Activated CD8-positive, alpha-beta memory T cell treated with anti-CD3 and anti-CD28 coated beads for 36 hours (primary cell): ENCODE measurements around the gene PPIP5K2. TPM values are rescaled to one million over a fixed set of nuclear protein-coding genes. Genes with fewer than 3 reads are reported as not detected.

Experiments used
- CTCF ChIA-PET: fragments of 350-600 bp; sonication (Branson Sonifier 250); formaldehyde crosslinking; loops from one replicate; lab custom pipeline; 2021; ENCODE audit warnings: antibody characterized with exemption; lab: Charles Lee
- POLR2A ChIA-PET: fragments of 350-600 bp; sonication (Branson Sonifier 250); formaldehyde crosslinking; loops from one replicate; lab custom pipeline; 2021; ENCODE audit warnings: antibody characterized with exemption; lab: Charles Lee
- total RNA-seq, 2 experiments: library from RNA; stranded (reverse); gene quantifications; one replicate each; pipeline ENCODE4 v1.2.3, GENCODE V29; 2021

The PPIP5K2 gene
- total RNA-seq, 2 experiments from 2014 or later: 65.9 to 72.4 TPM

DNA sequence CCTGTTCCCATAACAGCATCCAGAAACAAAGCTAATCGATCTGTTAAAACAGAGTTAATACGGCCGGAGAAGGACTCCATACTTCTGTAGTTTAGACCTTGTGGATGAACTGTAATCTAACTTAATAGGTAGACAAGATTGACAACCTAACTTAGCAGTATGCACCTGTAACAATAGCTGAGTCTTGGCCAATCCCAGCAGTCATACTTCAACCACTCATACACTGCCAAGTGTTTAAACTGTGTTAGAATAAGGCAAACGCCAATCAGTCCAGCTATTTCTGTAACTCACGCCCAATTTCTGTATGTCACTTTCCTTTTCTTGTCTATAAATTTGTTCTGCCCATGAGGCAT lies 104.8 kb downstream of the PPIP5K2 start:
- CTCF ChIA-PET: interaction anchor here (0.8 to 2.0 kb wide), 4 partner anchors 12 to 47 kb away, joined by 3 to 6 read pairs (median 4); partner anchors contain the start of gene MACIR

DNA sequence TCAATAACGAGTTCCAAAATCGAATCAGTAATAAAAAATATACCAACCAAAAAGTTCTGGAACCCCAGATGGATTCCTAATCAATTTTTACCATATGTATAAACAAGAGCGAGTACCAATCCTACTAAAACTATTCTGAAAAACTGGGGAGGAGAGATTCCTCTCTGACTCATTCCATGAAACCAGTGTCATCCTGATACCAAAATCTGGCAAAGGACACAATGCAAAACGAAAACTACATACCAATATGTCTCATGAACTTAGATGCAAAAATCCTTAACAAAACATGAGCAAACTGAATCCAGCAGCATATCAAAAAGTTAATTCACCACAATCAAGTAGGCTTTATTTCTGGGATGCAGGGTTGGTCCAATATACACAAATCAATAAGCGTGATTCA lies 108.0 kb downstream of the PPIP5K2 start:
- ChIA-PET CTCF (no interaction called here), POLR2A (no interaction called here)

More for the DNA sequence above, 104.8 kb downstream of the PPIP5K2 start:
- POLR2A ChIA-PET: interaction anchor here (1.2 kb wide), 1 partner anchor 34 kb away, joined by 3 read pairs; no protein-coding TSS in a partner anchor

DNA sequence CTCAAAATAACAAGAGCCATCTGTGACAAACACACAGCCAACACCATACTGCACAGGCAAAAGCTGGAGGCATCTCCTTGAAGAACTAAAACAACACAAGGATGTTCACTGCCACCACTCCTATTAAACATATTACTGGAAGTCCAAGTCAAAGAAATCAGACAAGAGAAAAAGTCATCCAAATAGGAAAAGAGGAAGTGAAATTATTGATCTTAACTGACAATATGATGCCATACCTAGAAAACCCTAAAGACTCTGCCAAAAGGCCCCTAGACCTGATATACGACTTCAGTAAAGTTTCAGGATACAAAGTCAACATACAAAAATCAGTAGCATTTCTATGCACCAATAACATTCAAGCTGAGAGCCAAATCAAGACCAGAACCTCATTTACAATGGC lies 108.5 kb downstream of the PPIP5K2 start:
- ChIA-PET POLR2A (no interaction called here), CTCF (no interaction called here)

DNA sequence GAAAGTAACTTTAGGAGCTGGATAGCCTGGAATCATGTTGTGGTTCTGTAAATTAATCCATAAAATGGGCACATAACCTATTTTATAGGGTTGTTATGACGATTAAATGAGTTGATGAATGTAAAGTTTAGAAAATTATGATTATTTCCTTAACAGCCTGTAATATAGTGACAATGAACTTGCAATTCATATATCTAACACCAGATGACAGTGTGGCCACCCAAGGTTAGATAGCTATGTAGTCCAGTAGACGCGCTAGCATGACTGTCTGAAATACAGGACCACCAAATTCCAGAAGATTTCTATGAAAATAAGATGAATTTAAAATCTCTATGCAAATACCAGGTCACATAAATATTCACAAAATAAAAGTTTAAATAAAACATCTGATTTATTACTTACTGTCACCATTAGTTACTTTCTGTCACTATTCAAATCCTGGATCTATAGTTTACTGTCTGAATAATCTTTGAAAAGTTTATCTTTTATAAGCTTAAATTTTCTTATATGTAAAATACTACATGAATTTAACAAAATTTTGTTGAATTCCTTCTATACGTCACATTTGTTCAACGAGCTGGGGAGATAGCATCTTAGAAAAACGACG lies 112.4 kb downstream of the PPIP5K2 start:
- POLR2A ChIA-PET: interaction anchor here (0.6 kb wide), 1 partner anchor 306 kb away, joined by 10 read pairs; no protein-coding TSS in a partner anchor
- CTCF ChIA-PET: interaction anchor here (1.0 to 1.6 kb wide), 5 partner anchors 26 to 243 kb away, joined by 3 to 4 read pairs (median 3); partner anchors contain the start of gene MACIR

DNA sequence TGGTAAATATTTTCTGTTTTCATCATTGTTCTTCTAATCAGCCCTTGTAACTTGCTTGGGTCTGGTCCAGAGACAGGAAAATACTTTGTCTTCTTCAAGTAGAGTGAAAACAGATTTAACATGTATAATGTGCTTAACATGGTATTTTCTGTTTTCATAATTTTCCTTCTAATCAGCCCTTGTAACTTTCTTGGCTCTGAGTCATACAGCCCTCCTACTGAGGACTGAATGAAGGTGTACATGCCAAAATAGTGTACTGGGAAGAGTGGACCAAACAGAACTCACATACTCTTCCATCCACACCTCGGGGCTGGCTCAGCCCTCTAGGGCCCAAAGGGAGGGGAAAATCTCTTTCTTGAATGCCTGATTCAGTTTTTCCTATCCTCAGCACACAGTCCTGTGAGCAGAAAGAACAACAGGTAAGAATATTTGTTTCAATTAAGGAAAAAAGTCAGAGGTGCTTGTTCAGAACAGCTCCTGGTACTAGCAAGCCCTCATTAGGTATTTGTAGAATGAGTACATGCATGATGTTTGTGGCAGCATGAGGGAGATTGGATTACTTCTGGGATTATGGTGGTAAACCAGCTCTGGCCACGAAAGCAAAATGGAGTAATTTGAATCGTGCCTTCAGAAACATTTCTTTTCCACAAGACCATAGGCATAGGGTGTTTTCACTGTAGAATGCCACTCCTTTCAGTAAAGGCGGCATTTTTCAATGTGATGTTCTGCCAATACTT lies 114.3 kb downstream of the PPIP5K2 start:
- CTCF ChIA-PET: no interaction called here
- POLR2A ChIA-PET: no interaction called here

DNA sequence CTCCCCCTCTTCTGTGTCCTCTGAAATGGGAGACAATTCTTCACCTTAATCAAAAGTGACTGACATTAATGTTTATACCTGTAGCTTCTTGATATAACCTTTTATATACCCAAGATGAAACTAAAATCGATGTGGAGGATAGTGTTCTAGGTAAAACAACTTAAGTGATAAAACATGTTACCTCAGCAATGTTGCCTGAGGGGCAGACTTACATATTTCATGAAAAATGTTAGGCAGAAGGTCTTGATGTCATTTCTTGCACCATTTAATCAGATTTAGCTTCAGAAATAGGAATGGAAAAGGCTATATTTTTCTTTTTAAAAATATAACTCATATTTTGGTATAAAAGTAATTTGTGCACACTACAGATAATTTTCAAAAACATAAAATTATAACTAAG lies 115.8 kb downstream of the PPIP5K2 start:
- ChIA-PET CTCF (no interaction called here), POLR2A (no interaction called here)

DNA sequence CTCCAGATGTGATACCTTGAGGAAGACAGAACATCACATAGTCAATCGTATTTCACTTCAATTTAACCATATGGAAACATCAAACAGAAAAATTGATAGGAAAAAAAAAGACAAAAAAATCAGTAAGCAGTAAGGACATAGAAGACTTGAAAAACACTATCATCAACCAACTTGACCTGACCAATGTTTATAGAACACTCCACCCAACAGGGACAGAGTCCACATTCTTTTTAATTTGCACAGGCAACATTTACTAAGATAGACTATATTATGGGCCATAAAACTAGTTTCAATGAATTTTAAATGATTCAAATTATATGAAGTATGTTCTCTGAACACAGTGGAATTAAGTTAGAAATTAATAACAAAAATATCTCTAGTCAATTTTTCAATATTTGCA lies 117.7 kb downstream of the PPIP5K2 start:
- POLR2A ChIA-PET: no interaction called here

DNA sequence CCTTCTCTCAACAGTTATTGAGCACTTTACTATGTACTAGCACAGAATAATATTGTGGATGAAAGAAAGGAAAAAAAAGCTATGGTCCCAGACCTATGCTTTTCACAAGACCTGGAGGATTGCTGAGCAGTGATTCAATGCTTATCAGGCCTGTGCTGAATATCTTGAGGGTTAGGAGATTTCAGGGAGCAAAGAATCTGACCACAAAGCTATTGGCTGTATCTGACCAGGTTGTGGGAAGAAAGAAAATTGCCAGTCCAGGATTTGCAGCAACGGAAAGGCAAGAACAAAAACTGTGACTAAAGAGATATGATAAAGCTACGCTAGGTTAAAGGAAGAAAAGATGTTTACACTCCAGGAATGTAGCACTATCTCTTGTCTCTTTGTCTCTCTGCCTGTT lies 123.6 kb downstream of the PPIP5K2 start:
- ChIA-PET CTCF (no interaction called here), POLR2A (no interaction called here)

More for the DNA sequence above, 117.7 kb downstream of the PPIP5K2 start:
- CTCF ChIA-PET: no interaction called here

DNA sequence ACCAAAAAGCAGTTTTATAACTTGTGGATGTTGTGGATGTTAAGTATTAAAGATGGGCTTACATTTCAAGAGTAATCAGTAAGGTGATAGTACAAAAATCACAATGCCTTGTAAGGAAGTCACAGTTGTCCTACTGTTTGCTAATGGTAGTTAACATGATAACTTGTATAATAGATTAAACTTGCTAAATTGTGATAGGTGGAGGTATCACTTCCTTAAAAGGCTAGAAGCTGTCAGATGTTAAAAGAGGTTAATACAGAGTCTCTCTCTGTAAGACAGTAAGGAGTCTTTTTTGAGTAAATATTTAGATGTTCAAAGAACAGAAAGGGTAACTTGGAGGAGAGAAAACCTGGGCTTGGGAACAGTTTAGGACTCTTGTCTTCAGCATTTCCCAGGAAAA lies 124.3 kb downstream of the PPIP5K2 start:
- ChIA-PET POLR2A (no interaction called here), CTCF (no interaction called here)

DNA sequence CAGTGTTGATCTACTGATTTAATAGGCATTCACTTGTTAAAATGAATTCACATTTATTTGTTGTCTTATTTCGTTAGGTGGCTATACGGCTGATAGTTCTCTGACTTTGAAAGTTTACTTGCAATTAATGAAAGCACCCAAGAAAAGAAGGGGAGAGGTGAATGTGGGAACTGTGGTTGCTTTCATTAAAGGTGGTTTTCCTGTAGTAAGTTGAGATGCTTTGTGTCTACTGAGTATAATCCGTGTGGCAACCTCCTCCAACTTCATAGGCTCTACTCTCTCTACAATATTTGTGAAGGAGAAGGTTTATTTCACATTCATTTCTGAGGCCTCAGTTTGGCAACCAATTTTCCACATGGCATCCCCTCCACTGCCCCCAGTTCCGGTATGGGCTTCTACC lies 125.7 kb downstream of the PPIP5K2 start:
- POLR2A ChIA-PET: no interaction called here
- CTCF ChIA-PET: no interaction called here

DNA sequence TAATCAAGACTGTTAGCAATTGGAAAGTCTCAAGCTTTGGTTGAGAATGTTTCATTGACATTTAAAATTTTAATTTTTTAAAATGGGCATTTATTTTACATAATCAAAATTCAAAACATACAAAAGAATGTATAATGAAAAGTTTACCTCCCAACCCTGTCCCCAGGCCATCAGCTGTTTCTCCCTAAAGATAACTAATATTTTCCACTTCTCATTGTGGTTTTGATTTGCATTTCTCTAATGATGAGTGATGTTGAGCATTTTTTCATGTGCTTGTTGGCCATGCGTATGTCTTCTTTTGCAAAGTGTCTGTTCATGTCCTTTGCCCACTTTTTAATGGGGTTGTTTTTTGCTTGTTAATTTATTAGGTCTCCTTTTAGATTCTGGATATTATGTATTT lies 127.0 kb downstream of the PPIP5K2 start:
- POLR2A ChIA-PET: no interaction called here
- CTCF ChIA-PET: no interaction called here

DNA sequence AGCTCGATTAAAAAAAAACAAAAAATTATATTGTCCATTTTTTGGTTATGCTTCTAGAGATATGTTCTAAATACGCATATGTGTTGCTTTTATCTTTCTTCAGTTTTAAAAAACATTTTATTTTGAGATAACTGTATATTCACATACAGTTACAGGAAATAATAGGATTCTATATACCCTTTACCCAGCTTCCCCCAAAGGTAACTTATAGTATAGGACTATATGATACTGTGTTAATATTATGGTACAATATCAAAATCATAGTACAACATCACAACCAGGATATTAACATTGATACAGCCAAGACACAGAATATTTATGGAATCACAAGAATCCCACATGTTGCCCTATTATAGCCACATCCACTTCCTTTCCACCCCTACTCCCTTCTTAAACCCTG lies 129.0 kb downstream of the PPIP5K2 start:
- POLR2A ChIA-PET: no interaction called here
- CTCF ChIA-PET: no interaction called here

DNA sequence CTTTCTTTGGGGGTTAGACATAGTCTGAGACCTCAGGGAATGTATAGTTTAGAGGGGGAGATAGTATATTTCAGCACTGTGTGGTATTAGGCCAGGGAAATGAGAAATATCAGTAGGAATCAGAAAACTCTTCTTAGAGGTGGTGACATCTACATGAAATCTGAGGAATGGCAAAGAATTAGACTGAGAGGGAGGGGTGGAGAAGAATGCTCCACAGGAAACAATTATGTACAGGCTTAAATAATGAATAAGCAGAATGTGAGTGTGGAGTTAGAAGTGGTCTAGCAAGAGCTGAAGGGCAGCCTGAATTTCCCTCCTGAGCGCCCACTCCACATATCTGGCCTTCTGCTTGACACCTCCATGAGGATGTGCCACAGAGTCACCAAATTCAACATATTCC lies 134.8 kb downstream of the PPIP5K2 start:
- CTCF ChIA-PET: interaction anchor here (0.8 kb wide), 1 partner anchor 11 kb away, joined by 3 read pairs; no protein-coding TSS in a partner anchor

DNA sequence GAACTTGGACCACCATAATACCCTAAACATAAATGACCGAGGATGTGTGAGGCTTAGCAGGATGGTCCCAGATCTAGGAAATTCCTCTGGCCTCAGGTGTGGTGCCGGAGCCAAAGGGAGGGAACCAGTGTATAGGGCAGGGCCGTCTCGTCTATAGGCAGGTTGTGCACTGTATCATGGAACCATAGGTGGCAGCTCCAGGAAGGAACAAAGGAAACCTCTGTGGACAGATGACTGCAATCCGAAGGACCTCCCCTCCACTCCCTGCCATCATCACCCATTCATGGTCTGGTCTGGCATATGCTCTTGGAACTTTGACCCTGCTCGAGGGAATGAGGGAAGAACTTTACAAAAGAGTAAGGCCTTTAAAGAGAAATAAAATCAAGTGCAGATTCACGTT lies 135.6 kb downstream of the PPIP5K2 start:
- ChIA-PET POLR2A (no interaction called here), CTCF (no interaction called here)

More for the DNA sequence above, 134.8 kb downstream of the PPIP5K2 start:
- POLR2A ChIA-PET: no interaction called here

DNA sequence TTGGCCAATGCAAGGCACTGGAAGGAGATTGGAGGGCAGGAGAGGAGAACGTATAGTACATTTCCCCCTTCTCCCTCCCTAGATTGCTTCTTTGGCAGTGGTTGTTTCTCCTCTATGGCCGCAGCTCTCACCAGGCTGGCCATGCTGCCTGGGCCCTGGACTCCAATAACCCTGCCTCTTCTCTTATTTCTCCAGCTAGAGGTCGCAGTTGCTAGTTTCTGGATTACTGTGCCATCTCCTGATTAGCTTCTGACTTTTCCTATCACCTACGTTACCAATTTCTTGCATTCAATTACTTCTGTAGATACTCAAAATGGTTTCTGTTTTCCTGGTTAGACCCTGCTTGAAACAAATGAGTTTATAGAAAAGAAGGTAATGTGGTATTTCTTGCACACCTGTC lies 136.1 kb downstream of the PPIP5K2 start:
- POLR2A ChIA-PET: no interaction called here
- CTCF ChIA-PET: no interaction called here

DNA sequence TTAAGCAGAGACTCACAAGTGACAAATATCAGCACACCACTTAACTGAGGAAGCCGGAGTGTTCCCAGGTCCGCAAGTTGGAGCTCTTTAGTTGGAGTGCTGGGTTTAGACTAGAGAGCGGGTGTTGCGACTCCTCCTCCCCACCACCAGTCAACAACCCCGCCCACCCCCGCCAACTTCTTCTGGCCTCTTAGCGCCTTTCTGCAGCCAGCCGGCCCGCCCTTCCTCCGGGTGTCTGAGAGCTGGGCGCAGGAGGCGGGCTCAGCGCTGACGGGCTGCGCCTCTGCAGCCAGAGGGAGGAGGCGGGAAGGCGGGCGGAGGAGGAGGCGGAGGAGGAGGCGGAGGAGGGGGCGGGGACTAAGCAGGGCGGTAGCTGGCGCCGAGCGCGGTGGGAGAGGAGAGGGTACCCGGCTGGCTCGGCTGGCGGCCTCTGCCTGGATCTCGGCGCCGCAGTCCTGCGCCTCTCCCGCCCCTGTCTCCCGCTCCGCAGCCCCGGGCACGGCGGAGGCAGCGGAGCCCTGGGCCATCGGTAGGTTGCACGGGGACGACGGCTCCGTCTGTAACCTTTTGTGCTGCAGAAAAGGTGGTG lies 138.4 kb downstream of the PPIP5K2 start, which contains the start of gene MACIR:
MACIR (plus strand) TSS at position 396 of the 589 bp plus-strand sequence. CDS start 17,157 bp downstream, outside the sequence.
- POLR2A ChIA-PET: interaction anchor here (0.6 to 1.8 kb wide), 3 partner anchors 10 to 599 kb away, joined by 4 to 10 read pairs (median 6); partner anchors contain the start of genes GIN1 and PPIP5K2
- CTCF ChIA-PET: interaction anchor here (0.7 to 1.4 kb wide), 2 partner anchors 26 to 34 kb away, joined by 3 read pairs; no protein-coding TSS in a partner anchor

DNA sequence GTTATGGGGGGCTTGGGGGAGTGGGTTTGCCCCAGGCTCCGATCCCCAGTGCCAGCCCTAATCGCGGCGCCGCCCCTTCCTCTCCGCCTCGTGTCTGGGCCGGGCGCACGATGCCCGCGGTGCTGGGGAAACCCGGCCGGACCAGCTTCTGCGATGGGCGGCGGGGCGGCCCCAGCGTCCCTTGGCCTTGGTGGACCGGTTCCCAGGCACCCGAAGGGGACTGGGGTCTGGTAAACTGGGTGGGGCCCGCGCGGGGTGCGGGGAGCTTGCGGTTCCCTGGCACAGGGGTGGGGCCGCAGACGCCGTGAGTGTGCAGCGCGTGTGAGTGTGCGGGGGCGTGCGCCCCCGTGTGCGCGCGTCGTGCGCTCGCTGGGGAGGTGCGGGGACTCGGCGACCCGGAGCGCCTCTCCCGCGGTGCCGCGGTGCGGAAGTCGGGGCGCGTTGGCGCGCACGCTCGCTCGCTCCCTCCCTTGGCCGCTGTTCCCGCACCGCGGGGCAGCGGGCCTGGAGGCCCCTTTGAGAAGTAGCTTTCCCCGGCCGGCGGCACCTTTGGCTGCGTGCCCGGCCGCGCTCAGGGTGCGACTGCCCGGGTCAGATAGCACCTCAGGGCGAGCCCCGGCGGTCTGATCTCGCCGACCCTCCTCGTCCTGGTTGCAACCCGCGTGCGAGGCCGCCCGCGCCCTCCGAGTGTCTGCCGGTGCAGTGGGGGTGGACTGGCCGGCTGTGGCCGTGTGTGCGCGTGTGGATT lies 139.0 kb downstream of the PPIP5K2 start:
- ChIA-PET CTCF (interaction anchor here (1.4 kb wide), 1 partner anchor 35 kb away, joined by 3 read pairs; no protein-coding TSS in a partner anchor), POLR2A (interaction anchor here (0.6 to 1.8 kb wide), 5 partner anchors 10 to 599 kb away, joined by 3 to 10 read pairs (median 4); partner anchors contain the start of genes GIN1 and PPIP5K2)

DNA sequence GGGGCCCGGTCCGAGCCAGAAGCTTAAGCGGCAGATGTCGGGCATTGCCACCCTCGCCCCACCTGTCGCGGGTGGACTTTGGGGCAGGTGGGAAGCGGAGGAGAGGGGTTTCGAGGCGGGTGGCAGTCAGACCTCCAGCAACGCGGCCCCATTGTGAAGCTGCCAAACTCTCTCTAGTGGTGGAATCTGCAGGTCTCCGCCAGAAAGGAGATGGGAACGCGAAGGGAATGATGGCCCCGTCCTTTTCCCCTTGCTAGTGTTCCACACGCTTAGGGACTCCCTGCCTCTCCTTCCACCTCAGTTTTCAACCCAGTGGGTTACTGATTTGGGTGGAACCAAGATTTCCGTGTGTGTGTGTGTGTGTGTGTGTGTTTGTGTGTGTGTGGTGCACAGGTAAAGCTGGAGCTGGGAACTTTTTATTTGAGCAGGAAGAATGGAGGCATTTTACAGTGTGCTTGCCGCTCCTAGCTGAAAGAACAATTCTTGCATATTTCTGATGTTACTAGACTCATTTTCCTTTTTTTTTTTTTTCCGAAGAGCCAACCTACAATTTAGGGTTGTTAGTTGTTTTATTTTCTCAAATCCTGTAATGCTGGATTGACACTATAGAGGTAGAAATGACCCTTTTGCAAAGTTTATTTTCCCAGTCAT lies 139.7 kb downstream of the PPIP5K2 start:
- ChIA-PET POLR2A (interaction anchor here (0.7 to 1.8 kb wide), 5 partner anchors 9 to 140 kb away, joined by 3 to 10 read pairs (median 6); partner anchors contain the start of genes GIN1 and PPIP5K2), CTCF (interaction anchor here (1.4 kb wide), 1 partner anchor 35 kb away, joined by 3 read pairs; no protein-coding TSS in a partner anchor)
